Bronchial epithelial cell (primary cell): ENCODE data around the gene GPATCH3. TPM values are rescaled to one million over a fixed set of nuclear protein-coding genes. Genes with fewer than 3 reads are reported as not detected.
A peak's percentile ranks its signal among the peaks of the same experiment; 100 is the strongest.

ENCODE experiments used
- DNase-seq: peaks from one replicate; pipeline ENCODE4 v3.0.0-alpha.2; 2010; ENCODE audit warnings: low read depth
- FAIRE-seq: peaks from 2 replicates; lab custom pipeline; 2011; peaks lifted over from hg19 to GRCh38; lab: Jason Lieb, UNC
- H3K27me3 ChIP-seq: 2 replicates; pipeline ENCODE4 v1.5.1; 2011; ENCODE audit warnings: low read length; ENCODE audit not compliant: control insufficient read depth, insufficient read depth
- H3K36me3 ChIP-seq: 2 replicates; pipeline ENCODE4 v1.5.1; 2011; ENCODE audit warnings: low read length; ENCODE audit not compliant: control insufficient read depth, insufficient read depth
- H3K4me3 ChIP-seq: 2 replicates; pipeline ENCODE4 v1.5.1; 2011; ENCODE audit warnings: mild to moderate bottlenecking, low read depth, low read length, control low read depth
- CTCF ChIP-seq: IDR thresholded peaks from 2 replicates; pipeline ENCODE4 v1.5.1; 2011; ENCODE audit warnings: mild to moderate bottlenecking, moderate library complexity, low read length, control low read depth, inconsistent platforms; ENCODE audit not compliant: insufficient read depth, severe bottlenecking
- total RNA-seq: library from RNA; depleted of rRNA; stranded (reverse); fragments of >200 nt; gene quantifications from 2 replicates; pipeline ENCODE4 v1.2.1, GENCODE V29; 2014

The GPATCH3 gene
- total RNA-seq, 1 donor from 2014 or later, result 7.6 TPM

GRCh38 chr1:26861286-26861701, 39.0 kb downstream of the GPATCH3 start:
- no peak for FAIRE-seq
- H3K36me3 ChIP-seq, result peaks cover 11% of the 10 kb centered on the region
- peak; percentile 93 for DNase-seq
- no peak overlapping the region for H3K4me3 ChIP-seq
- H3K27me3 ChIP-seq, result no peaks in the 10 kb centered on the region
- TF ChIP-seq CTCF, result peak; percentile 36

GRCh38 chr1:26858891-26859640, 41.2 kb downstream of the GPATCH3 start:
- Histone ChIP-seq H3K4me3 (no peak overlapping the region), H3K36me3 (peaks cover 9% of the 10 kb centered on the region), H3K27me3 (no peaks in the 10 kb centered on the region)
- DNase-seq (peak; percentile 99), FAIRE-seq (peak; percentile 96)
- no peak for TF ChIP-seq CTCF

GRCh38 chr1:26858160-26858559, 42.1 kb downstream of the GPATCH3 start:
- H3K4me3 ChIP-seq, result no peak overlapping the region
- no peaks in the 10 kb centered on the region for H3K27me3 ChIP-seq
- FAIRE-seq (no peak), DNase-seq (peak; percentile 88)
- TF ChIP-seq CTCF, result no peak
- peaks cover 8% of the 10 kb centered on the region for H3K36me3 ChIP-seq

GRCh38 chr1:26857473-26858060, 42.7 kb downstream of the GPATCH3 start:
- no peak for TF ChIP-seq CTCF
- Histone ChIP-seq H3K36me3 (peaks cover 9% of the 10 kb centered on the region), H3K27me3 (no peaks in the 10 kb centered on the region), H3K4me3 (no peak overlapping the region)
- peak; percentile 43 for FAIRE-seq
- no peak for DNase-seq

GRCh38 chr1:26856604-26857469, 43.4 kb downstream of the GPATCH3 start:
- no peaks in the 10 kb centered on the region for H3K27me3 ChIP-seq
- H3K4me3 ChIP-seq, result no peak overlapping the region
- TF ChIP-seq CTCF, result no peak
- DNase-seq (peak; percentile 96), FAIRE-seq (no peak)
- peaks cover 11% of the 10 kb centered on the region for H3K36me3 ChIP-seq
